DOHH2 (cell line): Measurements from ENCODE around the gene OCA2.

Source experiments
- EZH2phosphoT487 ChIP-seq: fragments of 200-600 bp; sonication (generic); IDR thresholded peaks from 2 replicates; pipeline ENCODE4 v1.6.1; 2017; ENCODE audit warnings: borderline replicate concordance, mild to moderate bottlenecking, antibody characterized with exemption, low read length, moderate library complexity, mixed read lengths
- TF ChIP-seq, protein P1 (sequence below): fragments of 200-600 bp; sonication (generic); IDR thresholded peaks from one replicate; pipeline ENCODE4 v1.5.1; 2014; ENCODE audit warnings: antibody characterized with exemption, mild to moderate bottlenecking, low read depth, low read length; ENCODE audit not compliant: poor library complexity, severe bottlenecking

DNA sequence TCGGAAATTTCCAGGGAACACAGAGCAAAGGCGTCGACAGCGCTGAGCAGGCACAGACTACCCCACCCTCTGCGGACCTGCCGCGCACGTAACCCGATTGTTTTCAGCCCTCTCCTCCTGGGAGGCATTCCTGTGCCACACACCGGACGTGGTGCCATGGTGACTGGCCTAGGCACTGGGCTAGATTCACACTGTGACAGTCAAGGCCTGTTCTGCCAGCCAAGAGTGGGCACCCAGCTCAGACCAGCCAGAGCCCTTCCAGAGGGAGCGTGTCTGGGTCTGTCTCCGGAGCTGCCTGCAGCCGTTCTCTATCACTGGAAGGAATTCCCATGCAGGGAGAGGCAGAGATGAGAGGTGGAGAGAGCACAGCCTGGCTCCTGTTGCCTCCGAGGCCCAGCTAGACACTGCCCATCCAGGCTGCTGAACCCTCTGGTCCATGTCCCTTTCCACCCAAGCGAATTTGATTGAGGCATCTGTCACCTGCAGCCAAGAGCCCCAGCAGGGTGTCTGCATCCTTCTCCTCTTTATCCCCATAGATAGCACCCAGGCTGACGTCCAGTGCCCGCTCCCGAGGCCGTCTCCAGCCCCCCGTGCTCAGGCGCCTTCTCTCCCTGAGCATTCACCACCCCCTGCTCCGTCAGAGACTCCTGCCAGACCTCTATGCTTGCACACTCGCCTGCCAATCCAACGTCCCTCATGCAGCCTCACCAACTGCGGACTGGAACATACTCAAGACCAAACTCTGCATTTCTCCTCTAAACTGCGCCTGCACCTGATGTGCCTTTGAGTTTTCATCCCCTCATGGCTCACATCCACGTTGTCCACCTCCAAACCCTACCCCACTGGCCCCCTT, 267.5 kb downstream of the OCA2 start:
- TF ChIP-seq, protein P1, sequence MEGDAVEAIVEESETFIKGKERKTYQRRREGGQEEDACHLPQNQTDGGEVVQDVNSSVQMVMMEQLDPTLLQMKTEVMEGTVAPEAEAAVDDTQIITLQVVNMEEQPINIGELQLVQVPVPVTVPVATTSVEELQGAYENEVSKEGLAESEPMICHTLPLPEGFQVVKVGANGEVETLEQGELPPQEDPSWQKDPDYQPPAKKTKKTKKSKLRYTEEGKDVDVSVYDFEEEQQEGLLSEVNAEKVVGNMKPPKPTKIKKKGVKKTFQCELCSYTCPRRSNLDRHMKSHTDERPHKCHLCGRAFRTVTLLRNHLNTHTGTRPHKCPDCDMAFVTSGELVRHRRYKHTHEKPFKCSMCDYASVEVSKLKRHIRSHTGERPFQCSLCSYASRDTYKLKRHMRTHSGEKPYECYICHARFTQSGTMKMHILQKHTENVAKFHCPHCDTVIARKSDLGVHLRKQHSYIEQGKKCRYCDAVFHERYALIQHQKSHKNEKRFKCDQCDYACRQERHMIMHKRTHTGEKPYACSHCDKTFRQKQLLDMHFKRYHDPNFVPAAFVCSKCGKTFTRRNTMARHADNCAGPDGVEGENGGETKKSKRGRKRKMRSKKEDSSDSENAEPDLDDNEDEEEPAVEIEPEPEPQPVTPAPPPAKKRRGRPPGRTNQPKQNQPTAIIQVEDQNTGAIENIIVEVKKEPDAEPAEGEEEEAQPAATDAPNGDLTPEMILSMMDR: no peak
- TF ChIP-seq EZH2phosphoT487: no peak
